ENCODE results near the gene SYNPO2L. TPM values are rescaled to one million over a fixed set of nuclear protein-coding genes. Genes with fewer than 3 reads are reported as not detected.
A peak's percentile ranks its signal among the peaks of the same experiment; 100 is the strongest.

Gene SYNPO2L
- total RNA-seq, 1 experiment from 2014 or later = 0.22 TPM

DNA sequence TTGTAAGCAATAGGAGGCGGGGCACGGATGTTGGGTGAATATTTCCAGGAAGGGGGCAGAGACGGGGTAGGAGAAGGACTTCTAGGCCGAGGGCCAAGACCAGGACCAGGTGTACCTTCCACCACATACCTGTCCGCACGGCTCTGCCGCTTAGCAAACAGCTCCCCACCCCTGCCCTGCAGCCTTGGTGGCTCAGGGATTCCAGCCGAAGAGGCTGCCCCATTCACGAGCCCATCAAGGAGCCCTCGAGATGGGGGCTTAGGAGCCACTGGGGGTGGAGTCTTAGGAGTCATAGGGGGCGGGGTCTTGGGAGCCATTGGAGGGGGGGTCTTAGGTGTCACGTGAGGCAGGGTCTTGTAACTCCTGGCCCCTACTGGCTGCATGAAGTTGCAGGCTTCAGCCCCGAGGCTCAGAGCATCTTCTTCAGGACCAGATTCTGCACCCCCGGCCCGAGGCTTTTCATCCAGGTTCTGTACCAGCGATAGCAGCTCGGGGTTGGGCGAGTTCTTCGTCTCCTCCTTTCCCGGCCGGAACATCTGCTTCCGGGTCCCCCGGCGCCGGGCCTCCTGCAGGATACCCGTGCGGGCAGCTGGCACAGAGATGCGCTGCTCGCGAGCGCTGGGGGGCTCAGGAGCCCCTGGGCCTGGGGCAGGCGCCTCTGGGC lies 8.5 kb downstream of the SYNPO2L start:
- peak overlapping the region; percentile 77 for H3K4me3 Mint-ChIP-seq
- peak; percentile 87 for ATAC-seq
- DNase-seq (ENCODE audit: low spot score) = peak; percentile 78
- ChIA-PET CTCF (interaction anchor here (0.5 to 6.9 kb wide), 4 partner anchors 13 to 1438 kb away, joined by 4 to 77 read pairs (median 4); no protein-coding TSS in a partner anchor), POLR2A (interaction anchor here (1.1 to 1.6 kb wide), 2 partner anchors 82 to 124 kb away, joined by 3 read pairs; a partner anchor contains a TSS)
- peak; percentile 97 for TF ChIP-seq USF1 (CRISPR knock-in tag; IDR thresholded peaks at IDR 0.05)
- no peak for TF ChIP-seq ZMAT4 (CRISPR knock-in tag; IDR thresholded peaks at IDR 0.05)
- no peak for TF ChIP-seq ZNF317 (CRISPR knock-in tag; IDR thresholded peaks at IDR 0.05; ENCODE audit: borderline replicate concordance, low read depth)
- TF ChIP-seq E2F4 (CRISPR knock-in tag; IDR thresholded peaks at IDR 0.05; ENCODE audit: borderline replicate concordance, low read depth) = no peak
- no peak for TF ChIP-seq ZNF219 (CRISPR knock-in tag; IDR thresholded peaks at IDR 0.05; ENCODE audit: borderline replicate concordance)
- no peak for TF ChIP-seq OVOL2 (CRISPR knock-in tag; IDR thresholded peaks at IDR 0.05; ENCODE audit: borderline replicate concordance)
- TF ChIP-seq NFATC4 (CRISPR knock-in tag; IDR thresholded peaks at IDR 0.05) = no peak
- peak; percentile 97 for TF ChIP-seq USF2 (CRISPR knock-in tag; IDR thresholded peaks at IDR 0.05)
- no peak for TF ChIP-seq ATF6 (CRISPR knock-in tag; IDR thresholded peaks at IDR 0.05)
- peak; percentile 65; the same call in 1 of the 2 replicates for TF ChIP-seq MAX (CRISPR knock-in tag; IDR thresholded peaks at IDR 0.05)
- no peak for TF ChIP-seq ZNF671 (CRISPR knock-in tag; IDR thresholded peaks at IDR 0.05)
- TF ChIP-seq E2F5 (CRISPR knock-in tag; IDR thresholded peaks at IDR 0.05) = no peak
- TF ChIP-seq ZNF138 (CRISPR knock-in tag; conservative IDR thresholded peaks at IDR 0.05) = no peak
- TF ChIP-seq, protein P1, sequence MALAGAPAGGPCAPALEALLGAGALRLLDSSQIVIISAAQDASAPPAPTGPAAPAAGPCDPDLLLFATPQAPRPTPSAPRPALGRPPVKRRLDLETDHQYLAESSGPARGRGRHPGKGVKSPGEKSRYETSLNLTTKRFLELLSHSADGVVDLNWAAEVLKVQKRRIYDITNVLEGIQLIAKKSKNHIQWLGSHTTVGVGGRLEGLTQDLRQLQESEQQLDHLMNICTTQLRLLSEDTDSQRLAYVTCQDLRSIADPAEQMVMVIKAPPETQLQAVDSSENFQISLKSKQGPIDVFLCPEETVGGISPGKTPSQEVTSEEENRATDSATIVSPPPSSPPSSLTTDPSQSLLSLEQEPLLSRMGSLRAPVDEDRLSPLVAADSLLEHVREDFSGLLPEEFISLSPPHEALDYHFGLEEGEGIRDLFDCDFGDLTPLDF (CRISPR knock-in tag; IDR thresholded peaks at IDR 0.05) = no peak
- peak; percentile 74 for TF ChIP-seq SP1 (CRISPR knock-in tag; conservative IDR thresholded peaks at IDR 0.05)
- H3K4me1 Mint-ChIP-seq = peaks cover 20% of the 10 kb centered on the region
- no peaks in the 10 kb centered on the region for H3K9me3 Mint-ChIP-seq
- H3K36me3 Mint-ChIP-seq = no peaks in the 10 kb centered on the region
- H3K27me3 Mint-ChIP-seq (ENCODE audit: low read depth) = no peaks in the 10 kb centered on the region; the same call in 1 of the 2 replicates
- H3K27ac Mint-ChIP-seq = peak overlapping the region; percentile 79

- peak; percentile 25 for DNase-seq (ENCODE audit: low spot score)
- Mint-ChIP-seq H3K27ac (peak overlapping the region; percentile 79), H3K27me3 (ENCODE audit: low read depth) (no peaks in the 10 kb centered on the region; the same call in 1 of the 2 replicates), H3K9me3 (no peaks in the 10 kb centered on the region), H3K36me3 (no peaks in the 10 kb centered on the region), H3K4me1 (peaks cover 22% of the 10 kb centered on the region), H3K4me3 (peak overlapping the region; percentile 77)
- no peak for ATAC-seq
- ChIA-PET CTCF (interaction anchor here (6.9 kb wide), 1 partner anchor 117 kb away, joined by 77 read pairs; no protein-coding TSS in a partner anchor), POLR2A (interaction anchor here (0.6 kb wide), 1 partner anchor 21 kb away, joined by 3 read pairs; no protein-coding TSS in a partner anchor)
- TF ChIP-seq, protein P1 (CRISPR knock-in tag; IDR thresholded peaks at IDR 0.05) = no peak
- TF ChIP-seq NR3C1 (CRISPR knock-in tag; conservative IDR thresholded peaks at IDR 0.05; ENCODE audit: low read depth) (no peak), GABPB1 (CRISPR knock-in tag; IDR thresholded peaks at IDR 0.05) (no peak), TCF7 (CRISPR knock-in tag; IDR thresholded peaks at IDR 0.05; ENCODE audit: low read depth) (no peak), FOXP1 (CRISPR knock-in tag; IDR thresholded peaks at IDR 0.05; ENCODE audit: borderline replicate concordance) (no peak), USF2 (CRISPR knock-in tag; IDR thresholded peaks at IDR 0.05) (no peak)
- TF ChIP-seq, protein P2, sequence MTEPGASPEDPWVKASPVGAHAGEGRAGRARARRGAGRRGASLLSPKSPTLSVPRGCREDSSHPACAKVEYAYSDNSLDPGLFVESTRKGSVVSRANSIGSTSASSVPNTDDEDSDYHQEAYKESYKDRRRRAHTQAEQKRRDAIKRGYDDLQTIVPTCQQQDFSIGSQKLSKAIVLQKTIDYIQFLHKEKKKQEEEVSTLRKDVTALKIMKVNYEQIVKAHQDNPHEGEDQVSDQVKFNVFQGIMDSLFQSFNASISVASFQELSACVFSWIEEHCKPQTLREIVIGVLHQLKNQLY (CRISPR knock-in tag; IDR thresholded peaks at IDR 0.05) = no peak
These were observed 9.2 kb downstream of the SYNPO2L start for GRCh38 chr10:73646598-73647041.

Data from WTC11 (cell line).